ENCODE measurements around the gene UBN1. TPM values are rescaled to one million over a fixed set of nuclear protein-coding genes. Genes with fewer than 3 reads are reported as not detected.

Gene UBN1
- total and polyA plus RNA-seq, 4 donors, result 7.3 to 19.7 (median 14.2) TPM

- H3K9ac ChIP-seq (ENCODE audit: low read depth in 1 of 2, low read length in 2 of 2), result no peak overlapping the region
- H3K36me3 ChIP-seq (ENCODE audit: control insufficient read depth in 4 of 4, insufficient read depth in 3 of 4, low read depth in 1 of 4, low read length in 3 of 4), result peaks cover 0 to 15% (median 6%) of the 10 kb centered on the region in 4 donors
- DNase-seq (ENCODE audit: low spot score), result no peak
- 83% methylated on average over 16 of the region's 16 CpGs for WGBS
- H3K4me3 ChIP-seq (ENCODE audit: low read depth in 1 of 3, low read length in 3 of 3), result no peak overlapping the region
- TF ChIP-seq YY1 (IDR thresholded peaks at IDR 0.05), result no peak
- no peak for TF ChIP-seq HNF4G (IDR thresholded peaks at IDR 0.05)
- TF ChIP-seq FOXA1 (IDR thresholded peaks at IDR 0.05), result no peak
- no peak for TF ChIP-seq ZBTB33 (IDR thresholded peaks at IDR 0.05)
- TF ChIP-seq, protein P1, sequence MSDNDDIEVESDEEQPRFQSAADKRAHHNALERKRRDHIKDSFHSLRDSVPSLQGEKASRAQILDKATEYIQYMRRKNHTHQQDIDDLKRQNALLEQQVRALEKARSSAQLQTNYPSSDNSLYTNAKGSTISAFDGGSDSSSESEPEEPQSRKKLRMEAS (IDR thresholded peaks at IDR 0.05), result no peak
- TF ChIP-seq TAF1 (conservative IDR thresholded peaks at IDR 0.05), result no peak
- no peak for TF ChIP-seq RXRA (IDR thresholded peaks at IDR 0.05)
- no peak for TF ChIP-seq HNF4A (conservative IDR thresholded peaks at IDR 0.05)
- TF ChIP-seq FOXA2 (IDR thresholded peaks at IDR 0.05), result no peak
- TF ChIP-seq NR2F2 (IDR thresholded peaks at IDR 0.05), result no peak
- no peak for TF ChIP-seq REST (IDR thresholded peaks at IDR 0.05)
- no peak for TF ChIP-seq GABPA (IDR thresholded peaks at IDR 0.05 in 1 of 2, conservative IDR thresholded peaks at IDR 0.05 in 1 of 2)
- TF ChIP-seq EGR1 (IDR thresholded peaks at IDR 0.05; ENCODE audit: low read depth in 2 of 2), result no peak
- no peak for TF ChIP-seq SP1 (IDR thresholded peaks at IDR 0.05)
- TF ChIP-seq RAD21 (IDR thresholded peaks at IDR 0.05), result no peak
- TF ChIP-seq CTCF (IDR thresholded peaks at IDR 0.05; ENCODE audit: low read depth, low read length, missing input control), result no peak
- no peak for TF ChIP-seq JUND (IDR thresholded peaks at IDR 0.05)
- TF ChIP-seq ATF3 (IDR thresholded peaks at IDR 0.05), result no peak
- H3K27me3 ChIP-seq (ENCODE audit: control insufficient read depth in 4 of 4, insufficient read depth in 4 of 4, low read length in 3 of 4), result no peaks in the 10 kb centered on the region
- H3K4me1 ChIP-seq (ENCODE audit: control insufficient read depth in 4 of 4, insufficient read depth in 4 of 4, low read length in 3 of 4), result peaks cover 2 to 29% (median 22%) of the 10 kb centered on the region in 4 donors
- H3K9me3 ChIP-seq (ENCODE audit: control insufficient read depth in 4 of 4, low read length in 3 of 4), result no peaks in the 10 kb centered on the region
- no peak overlapping the region for H3K27ac ChIP-seq (ENCODE audit: low read depth in 1 of 2, low read length in 2 of 2)
Measured at GRCh38 chr16:4904108-4904941, 57.0 kb downstream of the UBN1 start.

Data from liver (tissue), 9 donors.